A549 (cell line): ENCODE measurements around the gene CCDC7. TPM values are rescaled to one million over a fixed set of nuclear protein-coding genes. Genes with fewer than 3 reads are reported as not detected.

Source experiments
- ATAC-seq, 2 experiments: fragments of 200-7000 bp in 1 of 2; fragments of >200 bp in 1 of 2; cut with Nextera tagmentation in 1 of 2; cut with Tn5 transposase in 1 of 2; 3 replicates each; pipeline versions ENCODE4 v1.8.0 to v1.9.1; 2018 to 2020; ENCODE audit warnings: mild to moderate bottlenecking in 1 of 2, moderate library complexity in 1 of 2
- CTCF ChIA-PET: fragments of 300-600 bp; sonication (Branson Sonifier 250); formaldehyde crosslinking; extraction: SDS; loops from one replicate; lab custom pipeline; 2021; ENCODE audit warnings: antibody characterized with exemption, inconsistent platforms; lab: Yijun Ruan, JAX
- POLR2A ChIA-PET: fragments of 350-600 bp; formaldehyde crosslinking; extraction: SDS; loops from one replicate; lab custom pipeline; 2021; ENCODE audit warnings: antibody characterized with exemption, inconsistent platforms; lab: Yijun Ruan, JAX
- DNase-seq, 2 experiments: peaks; one replicate each; pipeline versions ENCODE4 v3.0.0 to v3.0.0-alpha.2; 2011 to 2016; ENCODE audit warnings: low read depth in 1 of 2, low spot score in 1 of 2
- FAIRE-seq: peaks from 2 replicates; lab custom pipeline; 2011; peaks lifted over from hg19 to GRCh38; lab: Jason Lieb, UNC
- H3K27ac ChIP-seq, 2 experiments: fragments of >200 bp; sonication (Bioruptor Twin); formaldehyde crosslinking; 3 replicates each; pipeline ENCODE4 v1.5.1; 2016 to 2017
- H3K4me1 ChIP-seq: fragments of >200 bp; sonication (Bioruptor Twin); formaldehyde crosslinking; 3 replicates; pipeline ENCODE4 v1.6.1; 2016
- H3K4me2 ChIP-seq: fragments of >200 bp; sonication (Bioruptor Twin); formaldehyde crosslinking; 3 replicates; pipeline ENCODE4 v1.6.1; 2016
- H3K4me3 ChIP-seq: fragments of >200 bp; sonication (Bioruptor Twin); formaldehyde crosslinking; 3 replicates; pipeline ENCODE4 v1.5.1; 2016
- H3K9me3 ChIP-seq: fragments of >200 bp; sonication (Bioruptor Twin); formaldehyde crosslinking; 3 replicates; pipeline ENCODE4 v1.6.1; 2016
- CHD2 ChIP-seq: fragments of 150-350 bp; IDR thresholded peaks from 2 replicates; pipeline ENCODE4 v1.6.1; 2014; ENCODE audit warnings: low read length; ENCODE audit not compliant: partially characterized antibody
- CTCF ChIP-seq: fragments of >200 bp; sonication (Bioruptor Twin); formaldehyde crosslinking; IDR thresholded peaks from 3 replicates; pipeline ENCODE4 v1.5.1; 2016
- E2F6 ChIP-seq: IDR thresholded peaks from 2 replicates; pipeline ENCODE4 v1.6.1; 2012; ENCODE audit warnings: low read depth, borderline replicate concordance
- EHF ChIP-seq: fragments of 250-450 bp; sonication (Bioruptor Pico); IDR thresholded peaks from 2 replicates; pipeline ENCODE4 v1.5.0; 2020; ENCODE audit warnings: mild to moderate bottlenecking
- EHMT2 ChIP-seq: fragments of 200-600 bp; sonication (generic); IDR thresholded peaks from 2 replicates; pipeline ENCODE4 v1.6.1; 2016; ENCODE audit warnings: antibody characterized with exemption, low read depth, mild to moderate bottlenecking, moderate library complexity
- ESRRA ChIP-seq: fragments of 150-350 bp; IDR thresholded peaks from 2 replicates; pipeline ENCODE4 v1.6.1; 2014; ENCODE audit warnings: mild to moderate bottlenecking, low read length, borderline replicate concordance
- FOSB ChIP-seq: fragments of 250-450 bp; sonication (Bioruptor Pico); IDR thresholded peaks from 2 replicates; pipeline ENCODE4 v1.5.0; 2020; ENCODE audit warnings: mild to moderate bottlenecking, moderate library complexity
- FOSL2 ChIP-seq, 2 experiments: fragments of 450-650 bp in 1 of 2; fragments of >200 bp in 1 of 2; sonication (Bioruptor Twin) in 1 of 2; formaldehyde crosslinking; IDR thresholded peaks; 2 replicates each; pipeline versions ENCODE4 v1.5.0 to v1.6.1; 2016 to 2020; ENCODE audit warnings: mild to moderate bottlenecking in 1 of 2, moderate library complexity in 1 of 2
- HDAC2 ChIP-seq: fragments of 200-600 bp; sonication (generic); IDR thresholded peaks from 2 replicates; pipeline ENCODE4 v1.6.1; 2016
- HEYL ChIP-seq: fragments of 250-450 bp; sonication (Bioruptor Pico); IDR thresholded peaks from 2 replicates; pipeline ENCODE4 v1.8.0; 2021; ENCODE audit warnings: mild to moderate bottlenecking, moderate library complexity
- HMGXB4 ChIP-seq: fragments of 250-450 bp; sonication (Bioruptor Pico); IDR thresholded peaks from 2 replicates; pipeline ENCODE4 v1.5.0; 2021; ENCODE audit warnings: mild to moderate bottlenecking, moderate library complexity, borderline replicate concordance
- HOXB13 ChIP-seq: fragments of 250-450 bp; sonication (Bioruptor Pico); IDR thresholded peaks from 2 replicates; pipeline ENCODE4 v1.5.0; 2020; ENCODE audit warnings: low read depth, mild to moderate bottlenecking, moderate library complexity
- HOXB5 ChIP-seq: fragments of 250-450 bp; sonication (Bioruptor Pico); IDR thresholded peaks from 2 replicates; pipeline ENCODE4 v1.5.0; 2020; ENCODE audit warnings: mild to moderate bottlenecking, moderate library complexity
- JUNB ChIP-seq: fragments of >200 bp; sonication (Bioruptor Twin); formaldehyde crosslinking; IDR thresholded peaks from 2 replicates; pipeline ENCODE4 v1.6.1; 2016
- NFE2L2 ChIP-seq: fragments of 150-350 bp; conservative IDR thresholded peaks from 2 replicates; pipeline ENCODE4 v1.6.1; 2014; ENCODE audit warnings: low read length
- NPAS2 ChIP-seq: fragments of 250-450 bp; sonication (Bioruptor Pico); IDR thresholded peaks from 2 replicates; pipeline ENCODE4 v1.8.0; 2022; ENCODE audit warnings: mild to moderate bottlenecking, moderate library complexity, borderline replicate concordance
- POLR2A ChIP-seq: IDR thresholded peaks from 2 replicates; pipeline ENCODE4 v1.6.1; 2012; ENCODE audit warnings: mild to moderate bottlenecking, low read length
- POLR2AphosphoS2 ChIP-seq: conservative IDR thresholded peaks from 2 replicates; pipeline ENCODE4 v1.6.1; 2012; ENCODE audit warnings: low read length, improper control_type of control experiment, inconsistent platforms
- RARB ChIP-seq: fragments of 250-450 bp; sonication (Bioruptor Pico); IDR thresholded peaks from 2 replicates; pipeline ENCODE4 v1.8.0; 2021; ENCODE audit warnings: mild to moderate bottlenecking, moderate library complexity
- RFX5 ChIP-seq: fragments of 450-650 bp; IDR thresholded peaks from 2 replicates; pipeline ENCODE4 v1.7.1; 2014; ENCODE audit warnings: antibody characterized with exemption, mild to moderate bottlenecking, moderate library complexity
- SMC3 ChIP-seq: fragments of >200 bp; sonication (Bioruptor Twin); formaldehyde crosslinking; IDR thresholded peaks from 3 replicates; pipeline ENCODE4 v1.6.1; 2018; ENCODE audit warnings: inconsistent platforms
- TFCP2L1 ChIP-seq: fragments of 250-450 bp; sonication (Bioruptor Pico); IDR thresholded peaks from 2 replicates; pipeline ENCODE4 v1.5.0; 2021; ENCODE audit warnings: mild to moderate bottlenecking
- TP53 ChIP-seq: fragments of 250-450 bp; sonication (Bioruptor Pico); IDR thresholded peaks from 2 replicates; pipeline ENCODE4 v1.5.0; 2021; ENCODE audit warnings: mild to moderate bottlenecking, moderate library complexity
- ZSCAN20 ChIP-seq: fragments of 250-450 bp; sonication (Bioruptor Pico); IDR thresholded peaks from 2 replicates; pipeline ENCODE4 v1.8.0; 2022; ENCODE audit warnings: mild to moderate bottlenecking, moderate library complexity
- WGBS: methylation state at CpG from one replicate; pipeline ENCODE4 v1.1.6; 2017; ENCODE audit errors: missing lambda C conversion rate; 5-methylcytosine and 5-hydroxymethylcytosine counted together
- polyA plus RNA-seq, 4 experiments: library from polyadenylated mRNA; depleted of rRNA in 3 of 4; stranded (reverse); fragments of >200 nt; fragmentation: RNase III in 1 of 4; extraction: RNeasy Plus Mini Kit Qiagen cat#74134 plus additional on column Dnase treatment in 1 of 4; gene quantifications; 2 replicates in 3 of 4; 3 replicates in 1 of 4; pipeline ENCODE4 v1.2.3, GENCODE V29; 2011 to 2017
- TF ChIP-seq, protein P1 (sequence below): fragments of 150-350 bp; IDR thresholded peaks from 2 replicates; pipeline ENCODE4 v1.6.1; 2014; ENCODE audit warnings: low read depth, mild to moderate bottlenecking, low read length
- TF ChIP-seq, protein P2 (sequence below): fragments of 250-450 bp; sonication (Bioruptor Pico); IDR thresholded peaks from 2 replicates; pipeline ENCODE4 v1.5.0; 2020; ENCODE audit warnings: low read depth, mild to moderate bottlenecking, moderate library complexity
- TF ChIP-seq, protein P3 (sequence below): fragments of >200 bp; sonication (Bioruptor Twin); formaldehyde crosslinking; IDR thresholded peaks from 2 replicates; pipeline ENCODE4 v1.6.1; 2016

CCDC7 gene
- polyA plus RNA-seq, 2 of the 4 experiments (the other 2 are of a cell fraction), result 1.2 to 2.9 TPM

DNA sequence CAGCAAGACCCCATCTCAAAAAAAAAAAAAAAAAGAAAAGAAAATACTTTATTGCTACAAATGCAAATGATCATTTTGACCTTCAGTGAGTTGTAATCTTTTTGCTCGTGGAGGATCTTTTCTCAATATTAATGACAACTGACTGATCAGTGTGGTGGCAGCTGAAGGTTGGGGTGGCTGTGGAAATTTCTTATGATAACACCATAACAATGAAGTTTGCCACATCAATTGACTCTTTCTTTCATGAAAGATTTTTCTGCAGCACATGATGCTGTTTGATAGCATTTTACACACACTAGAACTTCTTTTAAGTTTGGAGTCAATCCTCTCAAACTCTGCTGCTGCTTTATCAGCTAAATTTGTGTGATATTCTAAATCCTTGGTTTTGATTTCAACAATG lies 12.4 kb upstream of the CCDC7 start:
- FAIRE-seq (no peak), DNase-seq (no peak)

GRCh38 chr10:32436215-32436614 lies 9.7 kb upstream of the CCDC7 start:
- Histone ChIP-seq H3K27ac (no peak overlapping the region), H3K4me2 (no peak overlapping the region), H3K4me1 (0 out of 3 replicates have a peak, but pooled peaks cover 3% of the 10 kb centered on the region), H3K4me3 (no peak overlapping the region), H3K9me3 (peaks cover 7% of the 10 kb centered on the region; the same call in 1 of the 3 replicates)
- no peak for DNase-seq
- ChIA-PET POLR2A (no interaction called here), CTCF (interaction anchor here (1.3 to 2.1 kb wide), 2 partner anchors 9 to 68 kb away, joined by 3 to 4 read pairs; partner anchors contain the start of gene CCDC7)
- FAIRE-seq, result no peak
- ATAC-seq, result no peak
- TF ChIP-seq SMC3 (no peak), RFX5 (no peak), EHMT2 (no peak), HEYL (no peak), JUNB (no peak), HOXB5 (CRISPR knock-in tag) (no peak), FOSL2 (IDR thresholded peaks at IDR 0.05) (no peak), FOSL2 (CRISPR knock-in tag; IDR thresholded peaks at IDR 0.05) (no peak), TFCP2L1 (CRISPR knock-in tag) (no peak), HDAC2 (no peak), E2F6 (no peak), ESRRA (no peak), EHF (no peak), FOSB (CRISPR knock-in tag) (no peak), HOXB13 (CRISPR knock-in tag) (no peak), ZSCAN20 (no peak)

More for the DNA sequence above, 12.4 kb upstream of the CCDC7 start:
- no peak for ATAC-seq
- 17% methylated on average over 1 of the region's 1 CpG for WGBS
- Histone ChIP-seq H3K4me3 (no peak overlapping the region), H3K4me2 (no peak overlapping the region), H3K4me1 (0 out of 3 replicates have a peak, but pooled peaks cover 3% of the 10 kb centered on the region), H3K27ac (no peak overlapping the region)
- POLR2A ChIA-PET, result no interaction called here
- no peak for TF ChIP-seq CTCF
- TF ChIP-seq EHMT2, result no peak
- no peak for TF ChIP-seq ZSCAN20
- no peak for TF ChIP-seq RFX5
- TF ChIP-seq POLR2AphosphoS2, result no peak
- no peak for TF ChIP-seq JUNB
- TF ChIP-seq RARB (CRISPR knock-in tag), result no peak
- TF ChIP-seq, protein P1, sequence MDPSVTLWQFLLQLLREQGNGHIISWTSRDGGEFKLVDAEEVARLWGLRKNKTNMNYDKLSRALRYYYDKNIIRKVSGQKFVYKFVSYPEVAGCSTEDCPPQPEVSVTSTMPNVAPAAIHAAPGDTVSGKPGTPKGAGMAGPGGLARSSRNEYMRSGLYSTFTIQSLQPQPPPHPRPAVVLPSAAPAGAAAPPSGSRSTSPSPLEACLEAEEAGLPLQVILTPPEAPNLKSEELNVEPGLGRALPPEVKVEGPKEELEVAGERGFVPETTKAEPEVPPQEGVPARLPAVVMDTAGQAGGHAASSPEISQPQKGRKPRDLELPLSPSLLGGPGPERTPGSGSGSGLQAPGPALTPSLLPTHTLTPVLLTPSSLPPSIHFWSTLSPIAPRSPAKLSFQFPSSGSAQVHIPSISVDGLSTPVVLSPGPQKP, result no peak
- TF ChIP-seq, protein P2, sequence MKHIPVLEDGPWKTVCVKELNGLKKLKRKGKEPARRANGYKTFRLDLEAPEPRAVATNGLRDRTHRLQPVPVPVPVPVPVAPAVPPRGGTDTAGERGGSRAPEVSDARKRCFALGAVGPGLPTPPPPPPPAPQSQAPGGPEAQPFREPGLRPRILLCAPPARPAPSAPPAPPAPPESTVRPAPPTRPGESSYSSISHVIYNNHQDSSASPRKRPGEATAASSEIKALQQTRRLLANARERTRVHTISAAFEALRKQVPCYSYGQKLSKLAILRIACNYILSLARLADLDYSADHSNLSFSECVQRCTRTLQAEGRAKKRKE, result no peak
- no peak for TF ChIP-seq FOSL2 (IDR thresholded peaks at IDR 0.05)
- TF ChIP-seq FOSL2 (CRISPR knock-in tag; IDR thresholded peaks at IDR 0.05), result no peak
- no peak for TF ChIP-seq NFE2L2
- no peak for TF ChIP-seq NPAS2 (CRISPR knock-in tag)
- TF ChIP-seq CHD2, result no peak
- no peak for TF ChIP-seq POLR2A
- no peak for TF ChIP-seq TP53
- TF ChIP-seq, protein P3, sequence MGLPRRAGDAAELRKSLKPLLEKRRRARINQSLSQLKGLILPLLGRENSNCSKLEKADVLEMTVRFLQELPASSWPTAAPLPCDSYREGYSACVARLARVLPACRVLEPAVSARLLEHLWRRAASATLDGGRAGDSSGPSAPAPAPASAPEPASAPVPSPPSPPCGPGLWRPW, result no peak
- TF ChIP-seq HMGXB4 (CRISPR knock-in tag), result no peak
- TF ChIP-seq, all 56 proteins: peak for 0
- CTCF ChIA-PET, result interaction anchor here (0.6 to 1.0 kb wide), 2 partner anchors 9 to 317 kb away, joined by 3 read pairs; no protein-coding TSS in a partner anchor
- peaks cover 7% of the 10 kb centered on the region; the same call in 1 of the 3 replicates for H3K9me3 ChIP-seq
